A673 (cell line): ENCODE results near the gene VWA5B1. TPM values are rescaled to one million over a fixed set of nuclear protein-coding genes. Genes with fewer than 3 reads are reported as not detected.

Experiments
- BruUV-seq: library from RNA; stranded (reverse); fragments of 400-500 nt; replicated peaks from 2 replicates; lab custom pipeline; 2021; lab: Mats Ljungman, UMichigan
- CTCF ChIA-PET: fragments of 300-600 bp; sonication (Branson Sonifier 250); formaldehyde crosslinking; loops from one replicate; lab custom pipeline; 2022; ENCODE audit warnings: antibody characterized with exemption; lab: Charles Lee
- POLR2A ChIA-PET: fragments of 300-600 bp; sonication (Branson Sonifier 250); formaldehyde crosslinking; loops from one replicate; lab custom pipeline; 2022; ENCODE audit warnings: antibody characterized with exemption; ENCODE audit not compliant: low non-redundant PET; lab: Charles Lee
- DNase-seq: peaks from one replicate; pipeline ENCODE4 v3.0.0-alpha.2; 2015; ENCODE audit warnings: low spot score
- H3K27ac ChIP-seq: fragments of 200-600 bp; sonication (generic); 2 replicates; pipeline ENCODE4 v1.5.1; 2016; ENCODE audit warnings: mixed run types, low read depth, mild to moderate bottlenecking, mixed read lengths, antibody characterized with exemption, low read length; ENCODE audit not compliant: poor library complexity, severe bottlenecking
- H3K27me3 ChIP-seq: fragments of 200-600 bp; sonication (generic); replicated peaks from 2 replicates; pipeline ENCODE4 v1.6.1; 2017; ENCODE audit warnings: mixed run types, low read depth, mild to moderate bottlenecking, mixed read lengths, antibody characterized with exemption, low read length; ENCODE audit not compliant: insufficient read depth, poor library complexity
- H3K36me3 ChIP-seq: fragments of 200-600 bp; sonication (generic); 2 replicates; pipeline ENCODE4 v1.6.1; 2016; ENCODE audit warnings: mixed run types, mild to moderate bottlenecking, mixed read lengths, antibody characterized with exemption, low read length; ENCODE audit not compliant: insufficient read depth, poor library complexity, severe bottlenecking
- H3K4me1 ChIP-seq: fragments of 200-600 bp; sonication (generic); 2 replicates; pipeline ENCODE4 v1.6.1; 2017; ENCODE audit warnings: mixed run types, mild to moderate bottlenecking, mixed read lengths, antibody characterized with exemption, low read length; ENCODE audit not compliant: insufficient read depth, poor library complexity, severe bottlenecking
- H3K4me3 ChIP-seq: fragments of 200-600 bp; sonication (generic); 2 replicates; pipeline ENCODE4 v1.5.1; 2016; ENCODE audit warnings: low read depth, mixed run types, mild to moderate bottlenecking, mixed read lengths, low read length; ENCODE audit not compliant: poor library complexity, severe bottlenecking
- H3K9me3 ChIP-seq: fragments of 200-600 bp; sonication (generic); 2 replicates; pipeline ENCODE4 v1.6.1; 2016; ENCODE audit warnings: mixed run types, low read depth, mild to moderate bottlenecking, mixed read lengths, antibody characterized with exemption, low read length; ENCODE audit not compliant: poor library complexity, severe bottlenecking
- EZH2 ChIP-seq: fragments of 200-600 bp; sonication (generic); IDR thresholded peaks from 2 replicates; pipeline ENCODE4 v1.6.1; 2017; ENCODE audit warnings: borderline replicate concordance, low read depth, mild to moderate bottlenecking, mixed read lengths, antibody characterized with exemption, low read length; ENCODE audit not compliant: poor library complexity, severe bottlenecking
- intact Hi-C: fragments of 100-400 bp; cut with micrococcal nuclease; formaldehyde crosslinking; loops from one replicate; pipeline ENCODE4 v1.10.0; 2022; ENCODE audit not compliant: unreplicated experiment
- total RNA-seq: library from RNA; stranded (reverse); gene quantifications from 2 replicates; pipeline ENCODE4 v1.2.3, GENCODE V29; 2021
- TF ChIP-seq, protein P1 (sequence below): fragments of 300-800, 200-600 bp; sonication (generic); conservative IDR thresholded peaks from 2 replicates; pipeline ENCODE4 v1.5.1; 2017; ENCODE audit warnings: low read depth, mild to moderate bottlenecking, antibody characterized with exemption, low read length, moderate library complexity, mixed read lengths

Gene VWA5B1
- total RNA-seq, 1 experiment from 2014 or later = not detected

GRCh38 chr1:20353836-20354235 is 63.2 kb downstream of the VWA5B1 start:
- no peak for DNase-seq
- TF ChIP-seq, protein P1, sequence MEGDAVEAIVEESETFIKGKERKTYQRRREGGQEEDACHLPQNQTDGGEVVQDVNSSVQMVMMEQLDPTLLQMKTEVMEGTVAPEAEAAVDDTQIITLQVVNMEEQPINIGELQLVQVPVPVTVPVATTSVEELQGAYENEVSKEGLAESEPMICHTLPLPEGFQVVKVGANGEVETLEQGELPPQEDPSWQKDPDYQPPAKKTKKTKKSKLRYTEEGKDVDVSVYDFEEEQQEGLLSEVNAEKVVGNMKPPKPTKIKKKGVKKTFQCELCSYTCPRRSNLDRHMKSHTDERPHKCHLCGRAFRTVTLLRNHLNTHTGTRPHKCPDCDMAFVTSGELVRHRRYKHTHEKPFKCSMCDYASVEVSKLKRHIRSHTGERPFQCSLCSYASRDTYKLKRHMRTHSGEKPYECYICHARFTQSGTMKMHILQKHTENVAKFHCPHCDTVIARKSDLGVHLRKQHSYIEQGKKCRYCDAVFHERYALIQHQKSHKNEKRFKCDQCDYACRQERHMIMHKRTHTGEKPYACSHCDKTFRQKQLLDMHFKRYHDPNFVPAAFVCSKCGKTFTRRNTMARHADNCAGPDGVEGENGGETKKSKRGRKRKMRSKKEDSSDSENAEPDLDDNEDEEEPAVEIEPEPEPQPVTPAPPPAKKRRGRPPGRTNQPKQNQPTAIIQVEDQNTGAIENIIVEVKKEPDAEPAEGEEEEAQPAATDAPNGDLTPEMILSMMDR = no peak
- no peak for TF ChIP-seq EZH2
- intact Hi-C loops = no loop called here
- Histone ChIP-seq H3K9me3 (no peaks in the 10 kb centered on the region), H3K27me3 (peaks cover 31% of the 10 kb centered on the region), H3K36me3 (no peaks in the 10 kb centered on the region), H3K4me1 (no peaks in the 10 kb centered on the region), H3K4me3 (no peak overlapping the region), H3K27ac (no peak overlapping the region)
- no TSS peak for BruUV-seq
- CTCF ChIA-PET = no interaction called here
- POLR2A ChIA-PET = no interaction called here

- BruUV-seq = no TSS peak
- Histone ChIP-seq H3K4me3 (no peak overlapping the region), H3K4me1 (no peaks in the 10 kb centered on the region), H3K9me3 (no peaks in the 10 kb centered on the region), H3K27ac (no peak overlapping the region), H3K36me3 (no peaks in the 10 kb centered on the region), H3K27me3 (peaks cover 39% of the 10 kb centered on the region)
- ChIA-PET CTCF (no interaction called here), POLR2A (no interaction called here)
- DNase-seq = no peak
- no peak for TF ChIP-seq EZH2
- TF ChIP-seq, protein P1 = no peak
- intact Hi-C loops = no loop called here
These were observed 63.9 kb downstream of the VWA5B1 start for GRCh38 chr1:20354610-20355009.

GRCh38 chr1:20355101-20355827 is 64.6 kb downstream of the VWA5B1 start:
- no peaks in the 10 kb centered on the region for H3K9me3 ChIP-seq
- ChIA-PET CTCF (no interaction called here), POLR2A (no interaction called here)
- H3K27me3 ChIP-seq = peaks cover 46% of the 10 kb centered on the region
- no peak for TF ChIP-seq EZH2
- TF ChIP-seq, protein P1 = no peak
- DNase-seq = no peak
- intact Hi-C loops = no loop called here
- no TSS peak for BruUV-seq
- no peak overlapping the region for H3K27ac ChIP-seq
- H3K4me3 ChIP-seq = no peak overlapping the region
- H3K36me3 ChIP-seq = no peaks in the 10 kb centered on the region
- H3K4me1 ChIP-seq = no peaks in the 10 kb centered on the region
